NB4 (cell line): ENCODE data around the gene CLDN22.

Experiments
- MYC ChIP-seq: IDR thresholded peaks from 2 replicates; pipeline ENCODE4 v1.6.1; 2011; ENCODE audit warnings: low read depth, low read length
- POLR2A ChIP-seq: IDR thresholded peaks from 2 replicates; pipeline ENCODE4 v1.6.1; 2011; ENCODE audit warnings: mild to moderate bottlenecking; ENCODE audit not compliant: insufficient read length; ENCODE audit errors: extremely low read depth
- TF ChIP-seq, protein P1 (sequence below): IDR thresholded peaks from one replicate; pipeline ENCODE4 v1.5.1; 2012; ENCODE audit warnings: low read depth, low read length

DNA sequence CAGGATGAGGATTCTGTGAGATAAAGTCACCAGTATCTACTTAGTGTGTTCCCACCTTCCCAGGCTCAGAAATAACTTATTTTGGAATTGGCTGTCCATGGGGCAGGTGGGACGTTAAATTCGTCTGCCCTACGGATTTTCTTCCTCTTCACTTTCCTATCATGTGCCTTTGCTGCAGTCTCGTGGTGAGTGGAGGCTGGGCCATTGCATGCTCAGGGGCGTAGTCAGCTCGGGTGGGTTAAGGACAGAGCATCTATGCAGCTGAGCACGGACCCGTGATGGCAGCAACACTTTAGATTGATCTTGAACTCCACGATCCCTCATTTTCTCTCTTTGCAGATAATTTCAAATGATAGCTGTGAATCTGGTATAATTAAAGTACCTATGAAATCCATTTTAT lies 51.5 kb downstream of the CLDN22 start:
- TF ChIP-seq, protein P1, sequence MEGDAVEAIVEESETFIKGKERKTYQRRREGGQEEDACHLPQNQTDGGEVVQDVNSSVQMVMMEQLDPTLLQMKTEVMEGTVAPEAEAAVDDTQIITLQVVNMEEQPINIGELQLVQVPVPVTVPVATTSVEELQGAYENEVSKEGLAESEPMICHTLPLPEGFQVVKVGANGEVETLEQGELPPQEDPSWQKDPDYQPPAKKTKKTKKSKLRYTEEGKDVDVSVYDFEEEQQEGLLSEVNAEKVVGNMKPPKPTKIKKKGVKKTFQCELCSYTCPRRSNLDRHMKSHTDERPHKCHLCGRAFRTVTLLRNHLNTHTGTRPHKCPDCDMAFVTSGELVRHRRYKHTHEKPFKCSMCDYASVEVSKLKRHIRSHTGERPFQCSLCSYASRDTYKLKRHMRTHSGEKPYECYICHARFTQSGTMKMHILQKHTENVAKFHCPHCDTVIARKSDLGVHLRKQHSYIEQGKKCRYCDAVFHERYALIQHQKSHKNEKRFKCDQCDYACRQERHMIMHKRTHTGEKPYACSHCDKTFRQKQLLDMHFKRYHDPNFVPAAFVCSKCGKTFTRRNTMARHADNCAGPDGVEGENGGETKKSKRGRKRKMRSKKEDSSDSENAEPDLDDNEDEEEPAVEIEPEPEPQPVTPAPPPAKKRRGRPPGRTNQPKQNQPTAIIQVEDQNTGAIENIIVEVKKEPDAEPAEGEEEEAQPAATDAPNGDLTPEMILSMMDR, result no peak
- TF ChIP-seq POLR2A (no peak), MYC (no peak)
